Measurements from ENCODE around the gene LRP8.

DNA sequence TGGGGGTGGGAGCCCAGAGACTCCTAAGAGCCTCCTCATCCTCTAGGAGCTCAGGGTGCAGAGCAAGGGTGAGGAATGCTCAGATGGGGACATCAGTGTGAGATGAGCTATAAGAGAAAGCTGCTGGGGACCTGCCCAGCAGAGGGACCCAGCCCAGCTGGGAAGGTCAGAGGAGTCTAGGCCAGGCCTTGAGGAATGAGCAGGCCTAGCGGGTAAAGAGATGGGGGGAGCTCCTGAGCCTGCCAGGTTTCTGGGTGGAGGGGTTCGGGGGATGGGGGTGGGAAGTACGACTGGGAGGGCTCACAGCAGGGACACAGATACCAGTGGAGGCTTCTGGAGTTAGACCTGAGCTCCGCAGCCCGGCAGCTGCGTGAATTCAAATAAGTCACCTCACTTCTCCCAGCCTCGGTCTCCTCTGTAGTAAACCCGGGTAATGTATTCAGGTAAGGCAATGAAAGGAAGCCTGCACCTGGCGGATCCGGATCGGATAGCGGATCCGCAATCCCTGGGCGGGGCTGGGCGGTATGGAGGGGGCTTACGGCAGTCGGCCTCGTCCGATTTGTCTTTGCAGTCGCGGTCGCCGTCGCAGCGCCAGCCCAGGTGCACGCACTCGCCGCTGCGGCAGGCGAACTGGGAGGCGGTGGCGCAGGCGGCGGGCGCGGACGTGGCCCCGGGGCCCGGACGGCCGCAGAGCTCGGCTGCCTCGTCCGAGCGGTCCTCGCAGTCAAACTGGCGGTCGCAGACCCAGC, 51.5 kb downstream of the LRP8 start:
- TF ChIP-seq CTCF (IDR thresholded peaks at IDR 0.05; ENCODE audit: insufficient read depth, low read depth, low read length) (no peak), EZH2 (IDR thresholded peaks at IDR 0.05; ENCODE audit: insufficient read depth, low read length) (no peak)

All from astrocyte (in vitro differentiated cells and primary cell).